ENCODE data around the gene DCUN1D5. TPM values are rescaled to one million over a fixed set of nuclear protein-coding genes. Genes with fewer than 3 reads are reported as not detected.

DCUN1D5 gene
- total and polyA plus RNA-seq, 2 of the 8 experiments (the other 6 are each of a cell fraction or from before 2014, with no cell fraction given) = 76.1 to 95.4 TPM

- peaks cover 4 to 82% of the 10 kb centered on the region in 2 experiments; a peak in 2 of 4 replicates for H3K79me2 ChIP-seq (ENCODE audit: control insufficient read depth in 1 of 2, insufficient read depth in 2 of 2, low read length in 2 of 2)
- no peak overlapping the region for H3K23ac ChIP-seq (ENCODE audit: insufficient read length)
- FAIRE-seq = no peak
- TF ChIP-seq TEAD4 (IDR thresholded peaks at IDR 0.05; ENCODE audit: low read depth, low read length) (no peak), HDAC2 (IDR thresholded peaks at IDR 0.05; ENCODE audit: borderline replicate concordance in 1 of 2, low read depth in 2 of 2, low read length in 2 of 2) (no peak), ATF3 (IDR thresholded peaks at IDR 0.05; ENCODE audit: insufficient read depth, low read depth, low read length) (no peak), POLR2A (IDR thresholded peaks at IDR 0.05; ENCODE audit: control extremely low read depth in 1 of 2, low read depth in 2 of 2, low read length in 2 of 2) (no peak), RAD21 (IDR thresholded peaks at IDR 0.05 in 1 of 2, conservative IDR thresholded peaks at IDR 0.05 in 1 of 2; ENCODE audit: low read depth in 2 of 2, low read length in 2 of 2) (no peak), ZNF274 (IDR thresholded peaks at IDR 0.05; ENCODE audit: borderline replicate concordance, extremely low read depth, low read length) (no peak), E2F6 (IDR thresholded peaks at IDR 0.05) (no peak), TAF1 (IDR thresholded peaks at IDR 0.05; ENCODE audit: low read depth, low read length) (no peak)
These were observed 21.0 kb downstream of the DCUN1D5 start for GRCh38 chr11:103071008-103071407.

More at GRCh38 chr11:103071008-103071407, 21.0 kb downstream of the DCUN1D5 start:
- no peaks in the 10 kb centered on the region for H3K23me2 ChIP-seq (ENCODE audit: low read depth, low read length)
- H3K9ac ChIP-seq (replicated peaks in 1 of 4; ENCODE audit: extremely low read depth in 1 of 4, low read depth in 3 of 4, low read length in 3 of 4) = no peak overlapping the region
- H3K4me1 ChIP-seq (replicated peaks in 1 of 4; ENCODE audit: control insufficient read depth in 3 of 4, insufficient read depth in 4 of 4, low read length in 3 of 4) = peaks cover 0 to 3% (median 0%) of the 10 kb centered on the region in 4 experiments; a peak in 1 of 7 replicates
- no peak overlapping the region for H3K4me2 ChIP-seq (ENCODE audit: insufficient read depth in 1 of 2, low read depth in 2 of 2, low read length in 2 of 2)
- no peak overlapping the region for H3K56ac ChIP-seq (replicated peaks; ENCODE audit: insufficient read length, low read depth, low read length)
- no peak overlapping the region for H4K8ac ChIP-seq (ENCODE audit: extremely low read depth, insufficient read depth, low read length)
- H4K91ac ChIP-seq (replicated peaks; ENCODE audit: insufficient read length, low read length) = no peak overlapping the region
- no peak for DNase-seq (ENCODE audit: low read depth in 1 of 2, low spot score in 2 of 2)
- no peak overlapping the region for H2AFZ ChIP-seq (ENCODE audit: low read length)
- H3K14ac ChIP-seq (ENCODE audit: insufficient read length) = no peak overlapping the region
- no peaks in the 10 kb centered on the region for H3K9me3 ChIP-seq (ENCODE audit: insufficient read depth in 2 of 2, low read depth in 1 of 2, low read length in 1 of 2)
- H3K27me3 ChIP-seq (replicated peaks in 1 of 4; ENCODE audit: control insufficient read depth in 3 of 4, extremely low read depth in 1 of 4, insufficient read depth in 3 of 4, low read length in 3 of 4) = no peaks in the 10 kb centered on the region
- no peak overlapping the region for H2AK5ac ChIP-seq (ENCODE audit: low read depth, low read length)
- ChIA-PET CTCF (ENCODE audit: partially characterized antibody) (interaction anchor here (1.4 kb wide), 1 partner anchor 21 kb away, joined by 3 read pairs; the partner anchor contains the start of gene DCUN1D5), POLR2A (ENCODE audit: partially characterized antibody) (interaction anchor here (0.7 kb wide), 1 partner anchor 20 kb away, joined by 4 read pairs; no protein-coding TSS in a partner anchor)
- no peak overlapping the region for H2BK15ac ChIP-seq (ENCODE audit: low read length)
- H2BK120ac ChIP-seq (replicated peaks; ENCODE audit: low read depth, low read length) = no peak overlapping the region
- H3K4me3 ChIP-seq (ENCODE audit: extremely low read depth in 1 of 4, insufficient read depth in 2 of 4, low read depth in 3 of 4, low read length in 4 of 4) = no peak overlapping the region
- H3K27ac ChIP-seq (ENCODE audit: low read depth, low read length) = no peak overlapping the region
- H2BK5ac ChIP-seq (ENCODE audit: low read depth, low read length) = no peak overlapping the region
- peaks cover 6 to 7% of the 10 kb centered on the region in 2 experiments for H4K20me1 ChIP-seq (replicated peaks in 1 of 2; ENCODE audit: control insufficient read depth in 1 of 2, insufficient read depth in 2 of 2, low read length in 2 of 2)
- H2BK12ac ChIP-seq (ENCODE audit: low read depth, low read length) = no peak overlapping the region
- no peak overlapping the region for H2BK20ac ChIP-seq (ENCODE audit: low read length)
- H4K5ac ChIP-seq (ENCODE audit: insufficient read length, low read depth, low read length) = no peak overlapping the region
- H3K18ac ChIP-seq (ENCODE audit: extremely low read depth, low read length) = no peak overlapping the region
- H3K4ac ChIP-seq (replicated peaks; ENCODE audit: insufficient read length, low read depth, low read length) = no peak overlapping the region
- H3K36me3 ChIP-seq (ENCODE audit: control insufficient read depth in 2 of 4, insufficient read depth in 4 of 4, low read length in 3 of 4) = peaks cover 0 to 26% (median 10%) of the 10 kb centered on the region in 4 experiments; a peak in 4 of 8 replicates
- peaks cover 2% of the 10 kb centered on the region for H3K79me1 ChIP-seq (ENCODE audit: low read depth, low read length)
